Parathyroid adenoma (tissue), 2 donors: Measurements from ENCODE around the gene KYNU.

ENCODE experiments used
- H2AFZ ChIP-seq: fragments of 300-600 bp; sonication (generic); one replicate; pipeline ENCODE4 v1.7.0; 2017; ENCODE audit warnings: antibody characterized with exemption, mild to moderate bottlenecking
- H3K27ac ChIP-seq: fragments of 300-600 bp; sonication (generic); one replicate; pipeline ENCODE4 v1.7.0; 2017
- H3K27me3 ChIP-seq: fragments of 300-600 bp; sonication (generic); one replicate; pipeline ENCODE4 v1.7.0; 2017; ENCODE audit warnings: low read length; ENCODE audit not compliant: control insufficient read depth, insufficient read depth
- H3K36me3 ChIP-seq: fragments of 300-600 bp; sonication (generic); one replicate; pipeline ENCODE4 v1.7.0; 2017; ENCODE audit warnings: low read length; ENCODE audit not compliant: control insufficient read depth, insufficient read depth
- H3K4me1 ChIP-seq: fragments of 300-600 bp; sonication (generic); one replicate; pipeline ENCODE4 v1.7.0; 2017; ENCODE audit warnings: control low read depth
- H3K4me2 ChIP-seq: fragments of 300-600 bp; sonication (generic); one replicate; pipeline ENCODE4 v1.7.0; 2017; ENCODE audit warnings: low read length
- H3K4me3 ChIP-seq: fragments of 300-600 bp; sonication (generic); one replicate; pipeline ENCODE4 v1.7.0; 2017; ENCODE audit warnings: low read depth, low read length
- H3K79me2 ChIP-seq: fragments of 300-600 bp; sonication (generic); one replicate; pipeline ENCODE4 v1.7.0; 2017; ENCODE audit warnings: control low read depth
- H3K9ac ChIP-seq: fragments of 300-600 bp; sonication (generic); one replicate; pipeline ENCODE4 v1.7.0; 2017; ENCODE audit warnings: mild to moderate bottlenecking
- H3K9me3 ChIP-seq: fragments of 300-600 bp; sonication (generic); one replicate; pipeline ENCODE4 v1.7.0; 2017; ENCODE audit warnings: low read length; ENCODE audit not compliant: control insufficient read depth
- TF ChIP-seq, protein P1 (sequence below): fragments of 300-600 bp; sonication (generic); IDR thresholded peaks from one replicate; pipeline ENCODE4 v1.7.0; 2017; ENCODE audit warnings: antibody characterized with exemption, mild to moderate bottlenecking
- donor health status: primary hyperparathyroidism.

The KYNU gene

DNA sequence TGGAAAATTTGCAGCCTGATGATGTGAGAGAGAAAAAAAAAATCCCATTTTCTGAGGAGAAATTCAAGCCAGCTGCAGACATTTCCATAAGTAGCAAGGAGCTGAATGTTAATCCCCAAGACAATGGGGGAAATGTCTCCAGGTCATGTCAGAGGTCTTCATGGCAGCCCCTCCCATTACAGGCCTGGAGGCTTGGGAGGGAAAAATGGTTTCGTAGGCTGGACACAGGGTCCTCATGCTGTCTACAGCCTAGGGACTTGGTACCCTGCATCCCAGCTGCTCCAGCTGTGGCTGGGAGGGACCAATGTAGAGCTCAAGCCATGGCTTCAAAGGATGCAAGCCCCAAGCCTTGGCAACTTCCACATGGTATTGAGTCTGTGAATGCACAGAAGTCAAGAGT lies 198.2 kb downstream of the KYNU start:
- Histone ChIP-seq H2AFZ (no peak overlapping the region), H3K79me2 (no peaks in the 10 kb centered on the region), H3K4me2 (no peak overlapping the region), H3K4me3 (no peak overlapping the region), H3K36me3 (no peaks in the 10 kb centered on the region), H3K9ac (no peak overlapping the region), H3K4me1 (no peaks in the 10 kb centered on the region), H3K27me3 (no peaks in the 10 kb centered on the region), H3K27ac (no peak overlapping the region), H3K9me3 (no peaks in the 10 kb centered on the region)
- TF ChIP-seq, protein P1, sequence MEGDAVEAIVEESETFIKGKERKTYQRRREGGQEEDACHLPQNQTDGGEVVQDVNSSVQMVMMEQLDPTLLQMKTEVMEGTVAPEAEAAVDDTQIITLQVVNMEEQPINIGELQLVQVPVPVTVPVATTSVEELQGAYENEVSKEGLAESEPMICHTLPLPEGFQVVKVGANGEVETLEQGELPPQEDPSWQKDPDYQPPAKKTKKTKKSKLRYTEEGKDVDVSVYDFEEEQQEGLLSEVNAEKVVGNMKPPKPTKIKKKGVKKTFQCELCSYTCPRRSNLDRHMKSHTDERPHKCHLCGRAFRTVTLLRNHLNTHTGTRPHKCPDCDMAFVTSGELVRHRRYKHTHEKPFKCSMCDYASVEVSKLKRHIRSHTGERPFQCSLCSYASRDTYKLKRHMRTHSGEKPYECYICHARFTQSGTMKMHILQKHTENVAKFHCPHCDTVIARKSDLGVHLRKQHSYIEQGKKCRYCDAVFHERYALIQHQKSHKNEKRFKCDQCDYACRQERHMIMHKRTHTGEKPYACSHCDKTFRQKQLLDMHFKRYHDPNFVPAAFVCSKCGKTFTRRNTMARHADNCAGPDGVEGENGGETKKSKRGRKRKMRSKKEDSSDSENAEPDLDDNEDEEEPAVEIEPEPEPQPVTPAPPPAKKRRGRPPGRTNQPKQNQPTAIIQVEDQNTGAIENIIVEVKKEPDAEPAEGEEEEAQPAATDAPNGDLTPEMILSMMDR = no peak

DNA sequence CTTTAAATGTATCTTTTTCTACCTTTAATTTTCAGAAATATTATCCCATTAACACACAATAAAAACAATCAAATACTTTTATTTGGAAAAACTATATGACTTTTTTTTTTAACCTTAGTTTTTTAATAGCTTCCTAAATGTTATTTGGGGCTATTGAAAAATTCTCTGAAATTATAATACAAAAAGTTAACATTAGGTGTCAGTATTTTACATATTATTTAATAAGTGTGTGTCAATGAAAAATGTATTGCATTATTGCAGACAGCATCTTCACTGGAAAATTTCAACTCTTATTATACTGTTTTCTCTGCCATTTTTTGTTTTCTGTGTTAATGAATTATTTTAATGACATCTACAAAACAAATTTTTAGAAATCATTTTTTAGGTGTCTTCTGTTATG lies 200.6 kb downstream of the KYNU start:
- TF ChIP-seq, protein P1 = no peak
- no peaks in the 10 kb centered on the region for H3K79me2 ChIP-seq
- H2AFZ ChIP-seq = no peak overlapping the region
- no peaks in the 10 kb centered on the region for H3K4me1 ChIP-seq
- H3K9ac ChIP-seq = no peak overlapping the region
- H3K4me2 ChIP-seq = no peak overlapping the region
- no peak overlapping the region for H3K27ac ChIP-seq
- H3K27me3 ChIP-seq = no peaks in the 10 kb centered on the region
- H3K9me3 ChIP-seq = no peaks in the 10 kb centered on the region
- no peak overlapping the region for H3K4me3 ChIP-seq
- H3K36me3 ChIP-seq = no peaks in the 10 kb centered on the region

DNA sequence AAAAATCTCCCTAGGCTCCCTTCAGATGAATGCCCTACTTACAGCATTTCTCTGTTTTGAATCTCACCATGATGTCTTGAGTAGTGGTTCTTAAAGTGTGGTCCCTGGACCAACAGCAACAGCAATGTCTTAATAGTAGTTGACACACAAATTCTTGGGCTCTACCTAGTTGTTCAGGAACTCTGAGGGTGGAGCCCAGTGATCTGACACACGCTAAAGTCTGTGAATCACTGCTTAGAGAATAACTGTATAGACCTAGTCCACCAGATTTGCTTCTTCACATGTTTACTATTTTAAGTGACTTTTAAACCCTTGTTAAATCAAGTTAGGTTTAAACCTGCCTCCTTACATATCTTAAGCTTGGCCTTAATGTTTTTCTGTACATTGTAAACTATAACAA lies 204.2 kb downstream of the KYNU start:
- H3K27ac ChIP-seq = no peak overlapping the region
- H3K4me3 ChIP-seq = no peak overlapping the region
- no peak overlapping the region for H2AFZ ChIP-seq
- H3K9me3 ChIP-seq = no peaks in the 10 kb centered on the region
- H3K4me1 ChIP-seq = no peaks in the 10 kb centered on the region
- TF ChIP-seq, protein P1 = no peak
- H3K4me2 ChIP-seq = no peak overlapping the region
- no peaks in the 10 kb centered on the region for H3K79me2 ChIP-seq
- no peak overlapping the region for H3K9ac ChIP-seq
- no peaks in the 10 kb centered on the region for H3K27me3 ChIP-seq
- H3K36me3 ChIP-seq = no peaks in the 10 kb centered on the region

DNA sequence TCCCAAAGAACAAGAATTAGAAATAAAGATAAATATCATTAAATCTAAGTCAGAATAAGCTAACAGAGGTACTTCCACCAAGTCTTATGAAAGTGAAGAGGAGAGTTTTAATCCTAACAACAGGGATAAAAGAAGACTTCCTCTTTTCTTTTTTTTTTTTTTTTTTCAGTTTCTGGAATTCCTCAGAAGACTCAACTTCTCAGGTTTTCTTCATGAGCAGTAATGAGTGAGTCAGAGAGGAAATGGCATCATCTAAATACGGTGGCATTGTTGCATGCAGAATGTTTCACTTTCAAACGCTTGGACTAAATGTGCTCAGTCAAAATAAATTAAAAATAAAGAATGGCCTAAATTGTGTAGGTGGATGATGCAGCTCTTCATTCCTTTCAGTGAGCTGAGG lies 206.2 kb downstream of the KYNU start:
- H2AFZ ChIP-seq = no peak overlapping the region
- no peak overlapping the region for H3K4me3 ChIP-seq
- no peaks in the 10 kb centered on the region for H3K27me3 ChIP-seq
- H3K9me3 ChIP-seq = no peaks in the 10 kb centered on the region
- H3K9ac ChIP-seq = no peak overlapping the region
- H3K4me1 ChIP-seq = no peaks in the 10 kb centered on the region
- H3K27ac ChIP-seq = no peak overlapping the region
- TF ChIP-seq, protein P1 = no peak
- H3K36me3 ChIP-seq = no peaks in the 10 kb centered on the region
- no peak overlapping the region for H3K4me2 ChIP-seq
- H3K79me2 ChIP-seq = no peaks in the 10 kb centered on the region

DNA sequence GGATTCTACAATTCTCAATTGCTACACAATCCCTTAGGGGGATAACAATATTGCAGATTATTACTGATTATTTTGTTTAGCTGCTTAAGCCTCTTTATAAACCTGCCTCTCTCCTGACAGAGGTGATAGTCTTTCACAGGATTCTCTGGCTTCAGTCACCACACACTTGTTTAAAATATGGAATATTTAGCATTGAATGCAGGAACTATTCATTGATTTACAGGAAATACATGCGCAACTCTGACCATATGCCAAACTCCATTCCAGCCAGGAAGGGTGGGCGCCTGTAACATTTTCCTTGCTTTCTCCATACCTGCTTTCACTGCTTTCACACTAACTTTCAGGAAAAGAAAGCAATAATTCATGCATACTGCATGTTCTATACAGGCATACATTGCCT lies 207.0 kb downstream of the KYNU start:
- no peaks in the 10 kb centered on the region for H3K9me3 ChIP-seq
- H3K9ac ChIP-seq = no peak overlapping the region
- no peaks in the 10 kb centered on the region for H3K79me2 ChIP-seq
- H3K36me3 ChIP-seq = no peaks in the 10 kb centered on the region
- no peak overlapping the region for H3K4me3 ChIP-seq
- no peaks in the 10 kb centered on the region for H3K27me3 ChIP-seq
- H3K4me1 ChIP-seq = no peaks in the 10 kb centered on the region
- H3K27ac ChIP-seq = no peak overlapping the region
- no peak overlapping the region for H3K4me2 ChIP-seq
- H2AFZ ChIP-seq = no peak overlapping the region
- TF ChIP-seq, protein P1 = no peak
